Activated T-helper 2 cell treated with anti-CD3 and anti-CD28 coated beads, Interferon-gamma antibody, Interleukin-2, Interleukin-4, amounts not matched to agents 10 μg/mL and 5 μg/mL and 100 μg/mL, durations not matched to agents 14 hours and 24 hours and 36 hours (primary cell): Measurements from ENCODE around the gene TBC1D22A. TPM values are rescaled to one million over a fixed set of nuclear protein-coding genes. Genes with fewer than 3 reads are reported as not detected.
A peak's percentile ranks its signal among the peaks of the same experiment; 100 is the strongest.

ENCODE experiments used
- DNase-seq: peaks from one replicate; pipeline ENCODE4 v3.0.0; 2021; ENCODE audit warnings: low spot score
- H3K27ac Mint-ChIP-seq: one replicate; pipeline ENCODE4 v1.8.0; 2021; ENCODE audit warnings: mixed read lengths
- H3K27me3 Mint-ChIP-seq: one replicate; pipeline ENCODE4 v1.8.0; 2021; ENCODE audit warnings: low read depth, mixed read lengths
- H3K36me3 Mint-ChIP-seq: one replicate; pipeline ENCODE4 v1.8.0; 2021; ENCODE audit warnings: low read depth, mixed read lengths
- H3K4me1 Mint-ChIP-seq: one replicate; pipeline ENCODE4 v1.8.0; 2021; ENCODE audit warnings: low read depth, mixed read lengths
- H3K4me3 Mint-ChIP-seq: one replicate; pipeline ENCODE4 v1.8.0; 2021; ENCODE audit warnings: low read depth, mild to moderate bottlenecking, moderate library complexity, mixed read lengths
- H3K9me3 Mint-ChIP-seq: one replicate; pipeline ENCODE4 v1.8.0; 2021; ENCODE audit warnings: mixed read lengths
- intact Hi-C: fragments of 100-400 bp; cut with micrococcal nuclease; formaldehyde crosslinking; loops from one replicate; pipeline ENCODE4 v1.15.1; 2023
- total RNA-seq: library from RNA; stranded (reverse); gene quantifications from 2 replicates; pipeline ENCODE4 v1.2.3, GENCODE V29; 2022

The TBC1D22A gene
- total RNA-seq, 1 donor from 2014 or later, result 34.8 TPM

DNA sequence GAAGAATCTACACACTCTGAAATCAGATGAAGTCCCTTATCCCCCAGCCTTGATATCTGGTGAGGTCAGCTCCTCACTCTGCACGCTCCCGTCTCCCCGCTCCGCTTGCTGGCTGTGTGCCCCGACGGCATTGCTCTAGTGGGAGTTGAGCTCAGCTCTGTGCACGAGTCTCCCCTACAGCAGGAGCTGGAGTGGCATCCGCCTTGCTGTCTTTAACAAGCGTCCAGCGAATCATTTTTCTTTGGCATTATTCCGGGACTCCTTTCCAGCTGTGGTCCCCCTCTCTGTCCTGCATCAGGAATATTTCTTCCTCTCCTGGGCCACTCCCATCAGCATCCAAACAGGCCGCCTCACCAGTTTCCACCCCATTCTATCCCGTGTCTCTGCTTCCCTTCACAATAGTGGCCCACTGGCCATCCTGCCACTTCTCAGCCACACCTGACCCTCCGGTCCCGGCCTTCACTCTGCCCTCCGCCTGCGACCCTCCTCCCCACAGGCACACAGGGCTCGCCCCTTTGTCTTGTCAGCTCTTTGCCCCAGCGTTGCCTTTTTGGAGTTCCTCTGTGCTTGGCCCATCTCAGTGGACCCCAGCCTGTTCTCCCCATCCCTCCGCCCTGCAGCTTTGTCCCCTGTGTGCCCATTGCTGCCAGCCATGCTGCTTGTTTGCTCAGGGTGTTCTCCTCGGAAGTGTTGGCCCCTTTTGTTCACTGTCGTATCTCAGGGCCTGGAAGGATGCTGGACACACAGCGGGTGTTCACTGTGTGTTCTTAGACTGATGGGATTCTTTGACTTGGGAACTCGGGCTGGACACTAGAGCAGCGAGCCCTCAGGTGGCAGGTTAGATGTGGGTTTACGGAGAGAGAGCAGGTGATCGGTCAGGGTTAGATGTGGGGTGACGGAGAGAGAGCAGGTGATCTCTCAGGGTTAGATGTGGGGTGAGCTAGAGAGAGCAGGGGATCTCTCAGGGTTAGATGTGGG is 441.8 kb downstream of the TBC1D22A start:
- H3K9me3 Mint-ChIP-seq, result no peaks in the 10 kb centered on the region
- H3K36me3 Mint-ChIP-seq, result no peaks in the 10 kb centered on the region
- intact Hi-C loops, result no loop called here

DNA sequence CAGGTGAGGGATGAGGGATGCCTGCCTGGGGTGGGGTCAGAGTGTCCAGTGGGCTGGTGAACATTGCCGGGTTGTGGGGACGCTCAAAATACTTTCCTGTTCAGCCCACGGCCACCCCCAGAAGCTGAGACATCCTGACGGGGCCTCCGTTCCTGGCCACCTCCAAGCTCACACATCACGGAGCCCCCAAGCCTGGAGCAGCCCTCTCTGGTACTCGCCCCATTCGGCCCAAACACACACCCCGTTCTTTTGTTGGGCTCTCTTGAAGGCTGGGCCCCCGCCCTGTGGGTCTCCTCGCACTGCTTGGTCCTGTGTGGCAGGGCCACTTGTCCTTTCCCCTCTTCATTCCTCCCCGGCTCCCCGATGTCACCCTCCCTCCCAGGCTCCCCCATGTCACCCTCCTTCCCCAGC is 442.6 kb downstream of the TBC1D22A start:
- H3K9me3 Mint-ChIP-seq, result no peaks in the 10 kb centered on the region
- H3K4me1 Mint-ChIP-seq, result no peaks in the 10 kb centered on the region
- intact Hi-C loops, result no loop called here

More for the DNA sequence above, 441.8 kb downstream of the TBC1D22A start:
- Mint-ChIP-seq H3K4me1 (no peaks in the 10 kb centered on the region), H3K27me3 (no peaks in the 10 kb centered on the region), H3K4me3 (no peak overlapping the region), H3K27ac (no peak overlapping the region)
- DNase-seq, result no peak

GRCh38 chr22:47205554-47205953 is 443.1 kb downstream of the TBC1D22A start:
- no peaks in the 10 kb centered on the region for H3K9me3 Mint-ChIP-seq
- no peaks in the 10 kb centered on the region for H3K36me3 Mint-ChIP-seq
- intact Hi-C loops, result no loop called here
- H3K4me3 Mint-ChIP-seq, result no peak overlapping the region
- H3K27me3 Mint-ChIP-seq, result no peaks in the 10 kb centered on the region
- H3K27ac Mint-ChIP-seq, result no peak overlapping the region
- DNase-seq, result no peak
- H3K4me1 Mint-ChIP-seq, result no peaks in the 10 kb centered on the region

More for the DNA sequence above, 442.6 kb downstream of the TBC1D22A start:
- Mint-ChIP-seq H3K27me3 (no peaks in the 10 kb centered on the region), H3K36me3 (no peaks in the 10 kb centered on the region), H3K27ac (no peak overlapping the region), H3K4me3 (no peak overlapping the region)
- no peak for DNase-seq

DNA sequence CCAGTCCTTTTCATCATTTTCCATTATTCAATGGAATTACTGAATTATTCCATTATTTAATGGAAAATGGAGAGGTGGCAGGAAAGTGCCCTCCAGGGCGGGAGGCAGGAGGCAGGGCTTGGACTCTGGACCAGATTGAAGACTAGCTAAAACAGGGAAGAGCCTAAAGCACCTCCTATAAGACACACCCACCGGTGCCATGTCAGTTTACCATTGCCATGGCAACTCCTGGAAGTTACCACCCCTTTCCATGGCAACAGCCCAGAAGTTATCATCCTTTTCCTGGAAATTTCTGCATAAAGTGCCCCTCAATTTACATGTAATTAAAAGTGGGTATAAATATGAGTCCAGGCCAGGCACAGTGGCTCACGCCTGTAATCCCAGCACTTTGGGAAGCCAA is 443.7 kb downstream of the TBC1D22A start:
- DNase-seq, result no peak
- Mint-ChIP-seq H3K4me3 (no peak overlapping the region), H3K27ac (no peak overlapping the region), H3K9me3 (no peaks in the 10 kb centered on the region), H3K4me1 (no peaks in the 10 kb centered on the region), H3K36me3 (no peaks in the 10 kb centered on the region), H3K27me3 (no peaks in the 10 kb centered on the region)
- intact Hi-C loops, result no loop called here

DNA sequence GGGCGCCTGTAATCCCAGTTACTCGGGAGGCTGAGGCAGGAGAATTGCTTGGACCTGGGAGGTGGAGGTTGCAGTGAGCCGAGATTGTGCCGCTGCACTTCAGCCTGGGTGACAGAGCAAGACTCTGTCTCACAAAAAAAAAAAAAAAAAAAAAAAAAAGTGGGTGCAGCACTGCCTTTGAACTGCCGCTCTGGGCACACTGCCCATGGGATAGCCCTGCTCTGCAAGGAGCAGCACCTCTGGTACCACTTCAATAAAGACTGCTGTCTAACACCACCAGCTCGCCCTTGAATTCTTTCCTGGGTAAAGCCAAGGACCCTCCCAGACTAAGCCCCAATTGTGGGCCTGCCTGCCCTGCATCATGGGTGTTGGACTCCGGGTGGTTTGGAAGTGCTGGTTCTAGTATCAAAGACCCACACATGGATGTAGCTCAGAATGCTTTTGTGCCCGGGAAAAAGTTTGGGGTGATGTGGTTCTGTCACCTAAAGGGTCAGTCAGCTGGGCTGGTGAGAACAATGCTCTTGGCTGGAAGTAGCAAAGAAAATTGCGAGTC is 444.3 kb downstream of the TBC1D22A start:
- Mint-ChIP-seq H3K4me3 (no peak overlapping the region), H3K9me3 (no peaks in the 10 kb centered on the region), H3K27me3 (no peaks in the 10 kb centered on the region), H3K4me1 (no peaks in the 10 kb centered on the region), H3K36me3 (no peaks in the 10 kb centered on the region), H3K27ac (no peak overlapping the region)
- intact Hi-C loops, result no loop called here
- DNase-seq, result no peak

- H3K27ac Mint-ChIP-seq, result no peak overlapping the region
- no peaks in the 10 kb centered on the region for H3K27me3 Mint-ChIP-seq
- no peaks in the 10 kb centered on the region for H3K36me3 Mint-ChIP-seq
- no peak overlapping the region for H3K4me3 Mint-ChIP-seq
- intact Hi-C loops, result no loop called here
- DNase-seq, result no peak
- H3K9me3 Mint-ChIP-seq, result no peaks in the 10 kb centered on the region
- no peaks in the 10 kb centered on the region for H3K4me1 Mint-ChIP-seq
These were observed 444.9 kb downstream of the TBC1D22A start for GRCh38 chr22:47207387-47207786.

- Mint-ChIP-seq H3K4me3 (no peak overlapping the region), H3K9me3 (peaks cover 4% of the 10 kb centered on the region)
- peak; percentile 5 for DNase-seq
These were observed 445.6 kb downstream of the TBC1D22A start for GRCh38 chr22:47207846-47208554.

DNA sequence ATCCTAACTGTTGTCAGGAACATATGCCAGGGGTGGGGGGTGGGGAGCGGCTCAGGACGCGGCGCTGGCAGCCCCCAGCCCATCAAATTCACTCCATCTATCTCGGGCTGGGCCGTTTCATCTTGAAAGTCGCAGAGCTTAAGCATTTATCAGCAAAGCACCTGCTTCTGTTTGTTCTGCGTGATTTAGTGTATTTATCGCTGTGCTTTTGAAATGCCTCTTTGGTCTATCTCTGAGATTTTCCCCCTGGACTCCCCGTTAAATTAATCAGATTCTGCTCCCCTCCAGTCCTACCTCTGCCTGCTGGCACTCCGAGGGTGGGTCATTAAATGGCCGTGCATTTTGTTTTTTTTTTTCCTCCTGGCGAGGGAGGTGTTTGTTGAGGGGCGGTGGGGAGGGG is 446.2 kb downstream of the TBC1D22A start:
- H3K4me1 Mint-ChIP-seq, result no peaks in the 10 kb centered on the region
- no peaks in the 10 kb centered on the region for H3K27me3 Mint-ChIP-seq
- H3K9me3 Mint-ChIP-seq, result peaks cover 5% of the 10 kb centered on the region
- no peak overlapping the region for H3K27ac Mint-ChIP-seq
- intact Hi-C loops, result no loop called here
- H3K4me3 Mint-ChIP-seq, result no peak overlapping the region
- DNase-seq, result no peak
- H3K36me3 Mint-ChIP-seq, result no peaks in the 10 kb centered on the region

More at GRCh38 chr22:47207846-47208554, 445.6 kb downstream of the TBC1D22A start:
- H3K4me1 Mint-ChIP-seq, result no peaks in the 10 kb centered on the region
- H3K27ac Mint-ChIP-seq, result no peak overlapping the region
- no peaks in the 10 kb centered on the region for H3K36me3 Mint-ChIP-seq
- H3K27me3 Mint-ChIP-seq, result no peaks in the 10 kb centered on the region
- intact Hi-C loops, result no loop called here

- H3K27ac Mint-ChIP-seq, result no peak overlapping the region
- DNase-seq, result peak; percentile 2
- intact Hi-C loops, result no loop called here
- H3K4me1 Mint-ChIP-seq, result no peaks in the 10 kb centered on the region
- H3K4me3 Mint-ChIP-seq, result no peak overlapping the region
- H3K36me3 Mint-ChIP-seq, result no peaks in the 10 kb centered on the region
- H3K27me3 Mint-ChIP-seq, result no peaks in the 10 kb centered on the region
- H3K9me3 Mint-ChIP-seq, result peaks cover 5% of the 10 kb centered on the region
These were observed 446.6 kb downstream of the TBC1D22A start for GRCh38 chr22:47209040-47209514.

DNA sequence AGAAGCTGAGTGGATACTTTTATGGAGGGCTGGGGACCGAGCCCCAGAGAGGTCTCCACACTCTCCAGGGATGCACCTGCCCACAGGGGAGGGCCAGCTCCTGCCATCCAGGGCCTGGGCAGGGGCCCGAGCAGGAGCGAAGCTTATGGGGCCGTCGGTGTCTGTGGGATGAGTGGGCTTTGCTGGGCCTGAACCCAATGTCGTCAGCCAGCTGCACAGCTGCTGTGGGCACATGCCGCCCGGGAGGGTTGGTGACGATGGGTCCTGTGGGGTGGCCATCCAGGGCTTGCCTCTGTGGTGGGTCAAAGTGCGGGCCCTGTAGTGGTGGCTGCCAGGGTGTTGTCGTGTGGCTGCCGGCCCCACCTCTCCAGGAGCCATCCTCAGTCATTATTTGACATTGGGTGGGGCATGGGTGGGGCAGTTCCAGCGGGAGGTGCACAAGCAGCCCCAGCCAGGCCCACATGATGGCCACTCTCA is 447.1 kb downstream of the TBC1D22A start:
- H3K27me3 Mint-ChIP-seq, result no peaks in the 10 kb centered on the region
- H3K27ac Mint-ChIP-seq, result no peak overlapping the region
- peaks cover 5% of the 10 kb centered on the region for H3K9me3 Mint-ChIP-seq
- no peaks in the 10 kb centered on the region for H3K4me1 Mint-ChIP-seq
- no peak for DNase-seq
- no peaks in the 10 kb centered on the region for H3K36me3 Mint-ChIP-seq
- H3K4me3 Mint-ChIP-seq, result no peak overlapping the region
- intact Hi-C loops, result no loop called here

- Mint-ChIP-seq H3K27me3 (no peaks in the 10 kb centered on the region), H3K4me3 (no peak overlapping the region), H3K36me3 (no peaks in the 10 kb centered on the region), H3K4me1 (no peaks in the 10 kb centered on the region), H3K27ac (no peak overlapping the region), H3K9me3 (peaks cover 5% of the 10 kb centered on the region)
- DNase-seq, result no peak
- intact Hi-C loops, result no loop called here
These were observed 447.7 kb downstream of the TBC1D22A start for GRCh38 chr22:47210112-47210657.

GRCh38 chr22:47210686-47211085 is 448.2 kb downstream of the TBC1D22A start:
- Mint-ChIP-seq H3K9me3 (peaks cover 5% of the 10 kb centered on the region), H3K4me1 (no peaks in the 10 kb centered on the region), H3K27me3 (no peaks in the 10 kb centered on the region), H3K4me3 (no peak overlapping the region), H3K27ac (no peak overlapping the region), H3K36me3 (no peaks in the 10 kb centered on the region)
- no peak for DNase-seq
- intact Hi-C loops, result no loop called here
